Ishikawa (cell line): ENCODE results near the gene AKT1.

Experiments used
- CEBPB ChIP-seq: IDR thresholded peaks from 2 replicates; pipeline ENCODE4 v1.6.1; 2012
- CREB1 ChIP-seq: IDR thresholded peaks from 2 replicates; pipeline ENCODE4 v1.6.1; 2012; ENCODE audit warnings: low read depth
- EGR1 ChIP-seq: IDR thresholded peaks from 2 replicates; pipeline ENCODE4 v1.6.1; 2012
- EP300 ChIP-seq: IDR thresholded peaks from 2 replicates; pipeline ENCODE4 v1.6.1; 2012; ENCODE audit warnings: borderline replicate concordance
- FOXM1 ChIP-seq: IDR thresholded peaks from 2 replicates; pipeline ENCODE4 v1.6.1; 2012; ENCODE audit warnings: low read depth, borderline replicate concordance
- MAX ChIP-seq: IDR thresholded peaks from 2 replicates; pipeline ENCODE4 v1.6.1; 2012
- NFIC ChIP-seq: IDR thresholded peaks from 2 replicates; pipeline ENCODE4 v1.6.1; 2012
- RAD21 ChIP-seq: IDR thresholded peaks from 2 replicates; pipeline ENCODE4 v1.6.1; 2012; ENCODE audit warnings: low read depth
- REST ChIP-seq: IDR thresholded peaks from 2 replicates; pipeline ENCODE4 v1.6.1; 2012; ENCODE audit warnings: low read depth, mild to moderate bottlenecking
- TAF1 ChIP-seq: IDR thresholded peaks from 2 replicates; pipeline ENCODE4 v1.6.1; 2012; ENCODE audit warnings: low read depth, mild to moderate bottlenecking
- TCF12 ChIP-seq: IDR thresholded peaks from 2 replicates; pipeline ENCODE4 v1.6.1; 2012; ENCODE audit warnings: low read depth
- TEAD4 ChIP-seq: IDR thresholded peaks from 2 replicates; pipeline ENCODE4 v1.6.1; 2012
- USF1 ChIP-seq: IDR thresholded peaks from 2 replicates; pipeline ENCODE4 v1.6.1; 2012
- YY1 ChIP-seq: IDR thresholded peaks from 2 replicates; pipeline ENCODE4 v1.6.1; 2012; ENCODE audit warnings: low read depth
- ZBTB7A ChIP-seq: IDR thresholded peaks from 2 replicates; pipeline ENCODE4 v1.6.1; 2012; ENCODE audit warnings: low read depth

Gene AKT1

GRCh38 chr14:104724981-104725771 is 70.4 kb downstream of the AKT1 start:
- TF ChIP-seq CEBPB (no peak), RAD21 (peak; percentile 20; the same call in 1 of the 2 replicates)

- TF ChIP-seq EP300 (no peak), TAF1 (no peak), CREB1 (no peak), ZBTB7A (peak; percentile 71; the same call in 1 of the 2 replicates), CEBPB (no peak), TEAD4 (no peak), TCF12 (no peak), EGR1 (peak; percentile 85), MAX (no peak), YY1 (no peak), RAD21 (no peak), REST (no peak), USF1 (no peak)
Measured at GRCh38 chr14:104724407-104724980, 71.1 kb downstream of the AKT1 start.

GRCh38 chr14:104723651-104724406 is 71.7 kb downstream of the AKT1 start, which contains the start of gene ADSS1:
Gene ADSS1, plus strand, starts transcription at chr14:104724229. Its CDS starts 42 bp downstream, at chr14:104724271.
- TF ChIP-seq TCF12 (no peak; the same call in 1 of the 2 replicates), FOXM1 (no peak), MAX (peak; percentile 53; the same call in 1 of the 2 replicates), RAD21 (no peak), TAF1 (peak; percentile 38; the same call in 1 of the 2 replicates), ZBTB7A (peak; percentile 34; the same call in 1 of the 2 replicates), YY1 (peak; percentile 72), USF1 (no peak), EP300 (no peak), REST (no peak), CEBPB (no peak), EGR1 (no peak), CREB1 (no peak), NFIC (no peak), TEAD4 (no peak)

- TF ChIP-seq TCF12: no peak
- TF ChIP-seq CREB1: no peak
- TF ChIP-seq FOXM1: no peak
- no peak for TF ChIP-seq TEAD4
Measured at GRCh38 chr14:104722938-104723650, 72.5 kb downstream of the AKT1 start.
